Hematopoietic multipotent progenitor cell treated with erythropoietin and hydrocortisone succinate and interleukin-3 and kit ligand, for 17 days (in vitro differentiated cells): Measurements from ENCODE around the gene INO80C.
"Not testable (repeated sequence)": the region's sequence is repeated elsewhere in the genome, so short reads cannot be mapped to it uniquely, and the experiment has no call there.

Experiments
- DNase-seq: peaks from one replicate; pipeline ENCODE4 v3.0.0-alpha.2; 2015; ENCODE audit warnings: low spot score

The INO80C gene

DNA sequence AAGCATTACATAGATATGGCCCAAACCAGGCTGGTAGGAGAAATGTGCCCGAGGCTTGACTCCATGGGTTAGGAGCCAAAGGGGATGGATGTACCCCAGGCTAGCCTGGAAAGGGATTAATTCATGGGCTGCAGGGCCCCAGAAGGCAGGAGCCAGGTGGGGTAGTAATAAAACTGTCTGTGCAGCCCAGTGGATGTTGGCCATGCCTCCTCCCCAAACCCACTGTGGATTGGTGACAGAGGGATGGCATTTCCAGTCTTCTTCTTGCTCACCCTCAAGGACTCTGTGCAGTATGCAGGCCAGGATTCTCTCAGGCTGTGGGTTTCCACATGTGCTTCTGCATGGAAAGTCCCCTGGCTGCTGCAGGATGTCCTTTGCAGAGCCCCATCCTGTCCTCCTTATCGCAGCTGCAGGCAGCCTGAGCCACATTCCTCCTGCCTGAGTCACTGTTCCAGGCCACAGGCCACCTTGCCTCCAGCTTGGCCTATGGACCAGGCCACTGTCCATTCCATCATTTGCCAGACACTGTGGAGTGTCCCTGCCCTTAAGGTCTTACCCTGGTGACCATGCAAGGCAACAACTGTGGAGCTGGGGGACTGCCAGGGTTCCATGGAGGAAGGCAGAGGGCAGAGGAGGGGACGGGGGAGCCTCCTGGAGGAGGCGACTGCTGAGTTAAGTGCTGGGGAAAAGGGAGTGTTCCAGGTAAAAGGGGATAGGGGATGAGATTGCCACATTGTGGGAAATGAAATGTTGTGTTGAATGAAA is 38.9 kb downstream of the INO80C start:
- DNase-seq, result no peak

DNA sequence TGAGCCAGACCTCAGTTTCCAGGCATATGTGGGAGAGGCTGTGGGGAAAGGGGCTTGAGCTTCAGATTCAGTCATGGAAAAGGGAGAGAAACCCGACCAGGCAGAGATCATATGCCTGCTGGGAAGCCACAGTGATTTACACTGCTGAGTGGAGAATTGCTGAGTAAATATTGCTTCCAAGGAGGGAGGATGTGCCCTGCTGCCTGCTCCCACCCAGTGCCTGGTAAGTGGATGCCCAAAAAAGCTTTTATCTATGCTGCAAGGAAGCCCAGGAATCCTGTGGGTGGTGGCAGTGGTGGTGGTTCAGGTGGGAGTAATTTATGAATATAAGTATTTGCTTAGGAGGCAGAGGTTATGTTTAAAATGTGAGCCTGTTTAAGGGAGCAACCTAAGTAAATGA is 39.5 kb downstream of the INO80C start:
- DNase-seq, result no peak

DNA sequence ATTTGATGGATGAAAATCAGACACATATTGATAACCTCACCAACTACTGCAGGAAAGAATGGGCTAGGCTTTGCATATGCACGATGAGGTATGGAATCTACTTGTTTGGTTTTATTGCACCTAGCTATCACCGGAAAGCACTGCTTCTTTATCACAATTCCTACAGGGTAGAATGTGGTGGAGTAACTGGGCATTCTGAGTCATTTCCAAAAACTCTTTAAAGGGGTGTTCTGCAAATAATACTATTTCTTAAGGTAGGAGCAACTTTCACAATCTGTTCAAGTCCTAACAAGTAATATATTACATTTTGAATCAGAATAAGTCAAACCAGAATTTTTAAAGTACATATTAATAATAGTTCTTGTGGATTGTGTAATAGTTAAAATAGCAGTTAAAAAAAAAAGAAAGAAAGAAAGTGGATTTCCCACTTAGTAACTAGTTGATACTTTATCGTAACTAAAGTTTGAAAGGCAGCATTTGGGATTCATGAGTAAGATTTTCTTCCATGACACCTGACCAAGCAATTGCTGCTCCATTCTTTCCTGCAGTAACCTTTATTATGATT is 40.5 kb downstream of the INO80C start:
- DNase-seq, result no peak

DNA sequence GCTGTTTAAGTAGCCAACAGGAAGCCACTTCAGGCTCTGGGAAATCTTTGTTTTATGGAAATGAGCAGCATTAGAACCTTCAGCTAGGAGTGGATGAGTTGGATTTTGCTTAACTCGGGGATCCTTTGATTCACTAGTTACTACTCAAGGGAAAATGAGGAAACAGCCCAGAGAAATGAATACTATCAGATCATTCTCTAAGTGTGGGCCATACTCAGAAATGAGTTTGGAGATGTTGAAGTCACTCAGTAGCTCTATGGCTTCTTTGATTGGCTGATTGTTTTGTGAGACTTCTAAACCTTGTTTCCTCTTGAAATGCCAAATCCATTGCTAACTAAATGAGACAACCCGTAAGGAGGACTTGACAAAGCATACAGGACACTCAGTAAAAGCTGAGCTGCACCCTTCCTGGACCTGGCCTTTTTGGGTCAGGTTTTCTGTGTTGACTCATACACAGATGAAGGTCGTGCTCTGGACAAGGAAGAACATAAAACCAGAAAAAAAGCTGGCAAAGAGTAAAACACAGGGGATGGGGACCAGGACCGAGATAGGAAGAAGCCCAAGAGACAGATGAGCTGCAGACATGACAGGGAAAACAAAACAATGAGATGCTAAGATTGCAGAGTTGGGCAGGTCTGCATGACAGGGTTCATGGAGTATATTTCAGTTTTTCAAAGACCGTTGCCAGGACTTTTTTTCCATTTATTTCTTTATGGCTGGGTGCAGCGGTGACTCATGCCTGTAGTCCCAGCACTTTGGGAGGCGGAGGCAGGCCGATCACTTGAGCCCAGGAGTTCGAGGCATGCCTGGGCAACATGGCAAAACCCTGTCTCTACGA is 41.6 kb downstream of the INO80C start:
- DNase-seq, result no peak

DNA sequence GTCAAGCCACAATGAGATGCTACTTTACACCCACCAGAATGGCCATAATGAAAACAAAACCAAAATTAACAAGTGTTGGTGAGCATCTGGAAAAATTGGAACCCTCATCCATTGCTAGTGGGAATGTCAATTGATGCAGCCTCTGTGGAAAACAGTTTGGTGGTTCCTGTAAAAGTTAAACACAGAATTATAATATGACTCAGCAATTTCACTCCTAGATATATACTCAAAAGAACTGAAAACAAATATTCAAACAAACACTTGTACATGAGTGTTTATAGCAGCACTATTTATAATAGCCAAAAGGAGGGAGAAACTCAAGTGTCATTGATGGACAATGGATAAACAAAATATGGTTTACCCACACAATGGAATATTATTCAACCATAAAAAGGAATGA is 43.0 kb downstream of the INO80C start:
- no peak for DNase-seq

DNA sequence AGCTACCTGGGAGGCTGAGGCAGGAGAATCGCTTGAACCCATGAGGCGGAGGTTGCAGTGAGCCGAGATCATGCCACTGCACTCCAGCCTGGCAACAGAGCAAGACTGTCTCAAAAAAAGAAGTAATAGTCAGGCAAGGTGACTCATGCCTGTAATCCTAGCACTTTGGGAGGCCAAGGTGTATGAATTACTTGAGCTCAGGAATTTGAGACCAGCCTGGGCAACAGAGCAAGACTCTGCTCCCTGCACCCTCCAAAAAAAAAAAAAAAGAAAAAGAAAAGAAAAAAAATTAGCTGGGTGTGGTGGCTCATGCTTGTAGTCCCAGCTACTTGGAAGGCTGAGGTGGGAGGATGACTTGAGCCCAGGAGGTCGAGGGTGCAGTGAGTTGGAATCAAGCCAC is 44.7 kb downstream of the INO80C start:
- DNase-seq, result not testable (repeated sequence)

DNA sequence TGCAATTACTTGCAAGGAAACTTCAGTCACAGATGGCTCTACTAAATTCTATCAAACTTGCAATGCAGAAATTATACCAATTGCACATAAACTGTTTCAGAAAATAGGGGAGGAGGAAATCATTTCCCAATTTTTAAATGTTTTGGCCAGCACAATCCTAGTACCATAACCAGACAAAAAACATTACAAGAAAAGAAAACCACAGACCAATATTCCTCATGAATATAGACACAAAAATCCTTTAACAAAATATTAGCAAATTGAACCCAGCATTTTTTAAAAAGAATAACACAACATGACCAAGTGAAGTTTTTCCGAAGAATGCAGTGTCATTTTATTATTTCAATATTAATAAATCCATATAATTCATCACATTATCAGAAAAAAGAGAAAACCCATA is 45.8 kb downstream of the INO80C start:
- DNase-seq, result no peak

DNA sequence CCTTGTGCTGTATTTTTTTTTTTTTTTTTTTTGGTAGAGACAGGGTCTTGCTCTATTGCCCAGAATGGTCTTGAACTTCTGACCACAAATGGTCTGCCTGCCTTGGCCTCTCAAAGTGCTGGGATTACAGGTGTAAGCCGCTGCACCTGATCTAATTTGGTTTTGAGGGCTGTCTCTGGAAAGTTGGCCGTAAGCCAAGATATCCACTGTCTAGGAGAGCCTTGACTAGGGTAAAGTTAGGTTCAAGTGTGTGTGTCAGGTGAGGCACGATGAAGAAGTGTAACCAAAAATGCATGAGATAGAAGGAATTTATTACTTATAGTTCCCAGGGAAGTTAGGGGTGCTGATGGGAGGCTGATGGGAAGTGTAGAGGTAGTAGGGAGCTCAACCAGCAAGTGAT is 46.7 kb downstream of the INO80C start:
- DNase-seq, result peak; percentile 40

DNA sequence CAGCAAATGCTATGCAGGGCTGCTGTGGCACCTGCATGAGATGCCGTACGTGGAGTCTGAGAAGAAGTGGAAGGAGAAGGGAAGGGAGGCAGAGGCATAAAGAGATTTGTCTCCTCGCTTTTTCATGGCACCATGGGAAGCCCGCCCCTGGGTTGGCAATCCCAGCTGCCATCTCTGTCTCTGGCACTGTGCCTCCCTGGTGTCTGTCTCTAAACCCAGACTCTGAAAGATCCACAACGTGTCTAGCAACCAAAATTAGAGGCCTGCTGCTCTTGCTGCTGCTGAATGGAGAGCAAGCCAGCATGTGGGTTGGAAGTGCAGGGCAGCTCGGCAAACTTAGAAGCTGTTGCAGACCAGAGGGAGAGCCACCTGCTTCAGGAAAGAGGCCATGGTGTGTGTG is 53.1 kb downstream of the INO80C start:
- no peak for DNase-seq

DNA sequence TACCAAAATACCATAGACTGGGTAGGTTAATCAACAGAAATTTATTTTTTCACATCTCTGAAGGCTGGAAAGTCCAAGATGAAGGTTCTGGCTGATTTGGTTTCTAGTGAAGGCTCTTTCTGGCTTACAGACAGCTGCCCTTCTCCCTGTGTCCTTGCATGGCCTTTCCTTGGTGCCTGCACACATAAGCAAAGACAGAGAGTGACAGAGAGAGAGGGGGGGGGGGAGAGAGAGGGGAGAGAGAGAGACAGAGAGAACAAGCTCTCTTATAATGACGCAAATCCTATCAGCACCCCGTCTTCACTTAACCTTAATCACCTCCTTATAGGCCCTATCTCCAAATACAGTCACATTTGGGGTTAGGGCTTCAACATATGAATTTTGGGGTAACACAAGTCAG is 53.9 kb downstream of the INO80C start:
- no peak for DNase-seq

DNA sequence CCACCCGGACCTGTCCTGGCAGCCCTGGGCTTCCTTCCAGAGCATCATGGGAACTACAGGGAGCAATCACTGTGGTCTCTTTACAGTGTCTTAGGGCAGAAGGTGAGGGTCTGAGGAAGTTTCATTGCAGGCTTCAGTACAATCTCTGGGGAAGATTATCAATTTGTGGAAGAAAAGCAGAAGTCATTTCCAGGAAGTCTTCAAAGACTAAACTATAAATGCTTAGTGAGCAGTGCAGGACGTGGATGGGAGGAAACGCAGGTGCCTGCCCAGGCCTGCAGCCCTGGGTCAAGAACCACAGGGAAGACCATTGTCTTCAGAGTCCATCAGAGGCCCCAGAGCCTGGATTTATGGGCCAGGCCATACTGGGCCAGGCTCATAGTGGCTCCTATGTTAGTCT is 54.3 kb downstream of the INO80C start:
- no peak for DNase-seq

DNA sequence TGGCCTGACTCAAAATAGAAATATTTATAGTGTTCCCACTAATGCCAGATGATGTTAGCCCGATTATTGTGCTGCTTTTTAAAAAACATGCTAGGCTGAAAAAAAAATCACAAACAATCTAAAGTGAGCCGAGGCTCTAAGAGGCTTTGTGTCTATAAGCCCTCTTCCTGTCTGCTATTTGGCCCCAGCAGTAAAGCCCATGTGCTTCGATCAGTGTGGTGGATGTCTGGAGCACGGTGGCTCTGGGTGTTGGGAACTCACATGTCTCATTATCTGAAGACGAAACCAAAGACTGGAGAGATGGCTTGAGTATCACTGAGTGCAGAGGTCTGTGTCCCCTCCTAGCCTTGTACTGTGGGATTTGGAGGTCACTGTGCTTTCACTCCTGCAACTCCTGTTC is 55.1 kb downstream of the INO80C start:
- no peak for DNase-seq

DNA sequence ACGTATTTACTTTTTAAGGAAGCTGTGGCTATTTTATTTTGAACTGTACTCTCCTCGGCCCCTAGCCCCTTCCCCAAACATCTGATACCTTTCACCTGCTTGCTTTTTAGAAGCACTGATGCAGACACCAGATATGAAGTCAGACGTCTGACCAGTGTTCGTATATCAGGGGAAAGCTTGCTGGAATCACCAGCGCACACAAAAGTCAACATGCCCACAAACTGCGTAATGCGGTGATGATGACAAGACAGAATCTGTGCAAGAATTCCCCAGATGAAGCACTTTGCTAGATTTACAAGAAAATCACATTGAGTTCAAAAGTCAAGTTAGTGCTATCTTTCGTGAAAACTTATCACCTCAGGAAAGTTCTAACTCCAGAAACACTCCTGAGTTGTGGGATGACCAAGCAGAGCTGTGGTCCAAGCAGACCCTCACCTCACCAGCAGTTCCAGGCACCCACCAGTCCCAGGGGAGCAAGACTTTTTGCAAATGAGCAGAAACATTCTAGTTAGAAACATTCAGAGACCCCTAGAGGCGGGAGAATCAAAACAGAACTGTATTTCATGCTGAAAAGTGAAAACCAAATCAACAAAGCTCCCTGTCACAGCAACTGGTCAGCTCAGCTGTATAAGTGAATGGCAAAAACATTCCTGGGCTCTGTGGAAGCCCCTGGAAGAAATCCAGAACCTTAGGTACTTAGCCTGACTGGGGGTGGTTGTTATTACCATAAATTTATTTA is 55.7 kb downstream of the INO80C start:
- DNase-seq, result no peak

DNA sequence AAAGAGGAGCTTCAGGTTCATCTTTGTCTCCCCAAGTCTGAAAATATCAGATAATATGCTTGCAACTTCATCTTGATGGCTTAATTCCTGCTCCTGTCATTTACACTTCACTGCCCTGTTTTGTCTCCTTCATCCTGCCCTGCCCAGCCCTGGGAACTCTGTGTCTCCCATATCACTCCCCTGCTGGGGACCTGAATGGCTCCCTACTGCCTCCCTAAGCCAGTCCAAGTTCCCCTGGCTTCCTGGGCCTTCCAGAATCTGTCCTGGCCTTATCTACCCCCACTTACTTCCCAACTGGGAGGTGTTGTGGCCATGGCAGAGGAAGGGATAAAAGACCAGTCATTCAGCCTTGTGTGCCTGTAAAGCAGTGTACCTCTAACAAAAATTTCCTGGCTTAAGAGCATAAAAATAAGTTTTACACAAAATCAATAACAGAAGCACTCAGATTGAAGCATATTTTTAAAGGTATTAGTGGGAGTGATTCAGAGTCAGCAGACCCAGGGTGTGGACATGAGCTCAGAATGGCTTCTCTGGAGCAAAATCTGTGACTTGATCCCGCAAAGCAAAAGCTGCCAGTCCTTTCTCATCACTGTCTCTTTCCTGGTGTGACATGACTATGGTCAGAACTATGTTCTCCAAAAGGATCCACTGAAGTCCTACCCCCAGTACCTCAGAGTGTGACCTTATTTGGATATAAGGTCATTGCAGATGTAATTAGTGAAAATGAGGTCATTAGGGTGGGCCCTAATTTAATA is 59.1 kb downstream of the INO80C start:
- no peak for DNase-seq

DNA sequence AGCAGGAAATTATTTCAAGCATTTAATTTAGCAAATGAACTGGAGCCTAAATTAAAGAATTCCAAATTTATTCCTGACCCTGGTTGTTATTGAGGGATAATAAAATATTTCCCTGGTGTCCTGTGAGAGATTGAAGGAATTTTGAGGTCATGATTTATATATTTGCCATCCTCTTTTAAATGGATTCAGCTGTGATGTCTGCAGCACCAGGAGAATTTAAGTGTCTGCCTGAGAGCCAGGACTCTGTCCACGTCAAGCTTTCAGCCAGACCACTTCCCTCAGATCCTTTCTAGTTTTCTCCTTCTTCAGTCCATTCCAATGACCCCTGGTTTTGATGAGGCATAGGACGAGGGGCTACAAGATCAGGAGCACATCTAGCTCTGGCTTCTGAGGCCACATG is 59.9 kb downstream of the INO80C start:
- no peak for DNase-seq

DNA sequence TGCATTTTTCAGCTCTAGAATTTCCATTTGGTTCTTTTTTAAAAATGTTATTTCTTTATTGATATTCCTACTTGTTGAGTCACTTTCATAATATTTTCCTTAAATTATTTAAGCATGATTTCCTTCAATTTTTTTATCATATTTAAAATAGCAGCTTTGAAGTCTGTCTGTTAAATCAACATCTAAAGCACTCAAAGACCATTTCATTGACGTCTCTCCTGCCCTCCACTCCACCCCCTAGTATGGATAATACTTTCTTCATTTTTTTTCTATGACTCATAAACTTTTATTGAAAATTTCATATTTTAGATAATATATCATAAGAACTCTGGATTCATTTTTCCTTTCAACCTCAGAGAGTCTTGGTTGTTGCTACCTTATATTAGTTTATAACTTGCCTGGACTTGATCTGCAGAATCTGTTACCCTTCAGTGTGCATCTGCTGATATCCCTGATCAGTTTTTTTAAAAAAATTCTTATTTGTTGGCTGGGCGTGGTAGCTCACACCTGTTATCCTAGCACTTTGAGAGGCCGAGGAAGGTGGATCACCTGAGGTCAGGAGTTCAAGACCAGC is 61.6 kb downstream of the INO80C start:
- no peak for DNase-seq

DNA sequence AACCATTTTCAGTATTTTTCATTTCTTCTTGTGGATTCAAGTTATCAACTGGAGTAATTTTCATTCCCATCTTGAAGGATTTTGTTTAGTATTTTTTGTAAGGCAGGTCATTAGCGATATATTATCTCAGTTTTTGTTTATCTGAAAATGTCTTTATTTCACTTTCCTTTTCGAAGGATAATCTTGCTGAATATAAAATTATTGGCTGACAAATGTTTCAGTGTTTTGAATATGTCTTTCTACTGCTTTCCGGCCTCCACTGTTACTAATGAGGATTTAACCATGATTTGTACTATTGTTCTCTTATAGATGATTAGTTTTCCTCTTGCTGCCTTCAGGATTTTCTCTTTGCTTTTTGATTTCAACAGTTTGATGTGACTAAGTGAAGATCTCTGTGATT is 62.4 kb downstream of the INO80C start:
- no peak for DNase-seq

DNA sequence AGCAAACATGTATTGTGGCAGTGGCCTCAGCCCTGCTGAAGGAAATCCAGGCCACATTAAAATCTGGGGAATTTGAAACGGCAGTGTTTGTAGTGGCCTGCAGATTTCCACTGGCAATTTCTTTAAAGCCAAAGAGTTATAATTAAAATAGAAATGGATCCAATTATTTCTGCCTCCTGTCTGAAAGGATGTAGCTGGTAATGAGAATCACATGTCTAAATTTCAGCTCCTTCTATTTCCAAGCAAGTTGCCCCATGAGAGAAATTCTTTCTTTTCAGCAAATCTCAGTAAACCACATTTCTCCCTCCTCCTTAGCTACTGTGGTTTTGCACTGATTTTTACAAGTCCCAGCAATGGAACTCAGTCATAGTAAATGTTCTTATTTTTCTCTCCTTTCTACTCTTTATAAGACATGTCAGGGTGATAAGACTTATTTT is 65.2 kb downstream of the INO80C start:
- no peak for DNase-seq

DNA sequence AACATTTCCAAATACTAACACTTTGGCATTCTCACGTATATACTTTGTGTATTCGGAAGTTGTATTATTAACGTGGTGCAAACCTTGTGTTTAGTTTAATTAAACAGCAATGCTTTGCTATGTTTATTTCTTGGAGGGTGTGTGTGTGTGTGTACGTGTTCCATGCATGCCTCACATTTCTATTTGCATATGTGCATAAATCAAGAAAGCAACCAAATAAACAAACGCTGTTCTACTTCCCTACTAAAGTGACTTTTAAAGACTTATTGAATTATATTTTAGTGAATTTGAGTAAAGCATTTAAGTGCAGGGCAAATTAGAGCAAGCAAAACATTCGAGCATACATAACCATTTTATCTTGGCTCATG is 66.4 kb downstream of the INO80C start:
- no peak for DNase-seq

DNA sequence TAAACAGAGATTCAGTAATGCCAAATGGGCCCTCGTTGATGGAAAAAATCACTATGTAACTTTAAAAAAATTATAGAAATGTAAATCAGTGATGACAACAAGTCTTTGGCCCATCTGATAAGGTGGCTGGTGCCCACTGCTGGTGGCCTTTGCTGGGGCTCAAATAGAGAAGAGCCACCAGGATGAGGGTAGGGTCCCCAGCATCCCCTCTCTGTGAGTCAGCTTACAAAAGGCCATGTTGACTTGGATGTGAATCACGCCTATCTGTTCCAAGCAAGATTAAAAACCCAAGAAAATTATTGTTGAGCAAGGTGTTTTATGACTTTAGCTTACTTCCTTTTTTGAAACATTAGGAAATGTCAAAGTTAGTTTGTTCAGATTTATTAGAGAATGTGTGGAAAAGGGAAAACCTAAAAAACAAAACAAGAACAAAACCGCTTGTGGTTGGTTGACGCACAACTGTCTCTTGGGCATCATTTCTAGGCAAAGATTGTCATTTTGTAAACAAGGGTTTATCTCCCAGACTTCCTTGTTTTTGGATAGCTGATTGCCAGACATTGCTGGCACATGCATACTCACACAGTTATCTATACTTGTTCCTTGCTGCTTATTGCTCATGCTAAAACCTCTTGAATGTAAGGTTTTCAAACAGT is 66.9 kb downstream of the INO80C start:
- no peak for DNase-seq

DNA sequence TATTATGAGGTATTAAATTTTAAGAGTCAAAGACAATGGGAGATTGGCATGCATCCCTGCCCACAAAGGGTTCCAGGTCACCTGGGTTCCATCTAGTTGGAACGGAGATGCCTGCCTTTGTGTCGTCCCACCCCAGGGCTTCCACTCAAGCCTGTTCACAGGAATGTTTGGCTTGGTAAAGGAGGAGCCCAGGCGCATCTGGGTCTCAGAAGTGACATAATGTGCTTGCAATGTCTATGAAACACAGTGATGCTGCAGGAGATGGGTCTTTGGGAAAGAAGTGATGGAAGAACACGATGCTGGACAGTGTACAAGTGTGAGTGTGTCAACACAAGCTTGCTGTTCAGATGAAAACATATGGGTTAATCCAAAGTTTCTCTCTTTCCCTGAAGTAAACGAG is 71.0 kb downstream of the INO80C start:
- DNase-seq, result no peak
